BJ (cell line): Measurements from ENCODE around the gene SNAPC2. TPM values are rescaled to one million over a fixed set of nuclear protein-coding genes. Genes with fewer than 3 reads are reported as not detected.

ENCODE experiments used
- CTCF ChIA-PET: fragments of 350-600 bp; formaldehyde crosslinking; extraction: SDS; loops from one replicate; lab custom pipeline; 2021; ENCODE audit warnings: antibody characterized with exemption, inconsistent platforms; lab: Yijun Ruan, JAX
- POLR2A ChIA-PET: fragments of 300-600 bp; sonication (Branson Sonifier 250); formaldehyde crosslinking; extraction: SDS; loops from one replicate; lab custom pipeline; 2021; ENCODE audit warnings: antibody characterized with exemption; lab: Charles Lee
- DNase-seq: peaks from one replicate; pipeline ENCODE4 v3.0.0-alpha.2; 2011; ENCODE audit warnings: low read depth
- H3K27me3 ChIP-seq: 2 replicates; pipeline ENCODE4 v1.6.0; 2011; ENCODE audit warnings: low read length; ENCODE audit not compliant: control insufficient read depth, insufficient read depth
- H3K36me3 ChIP-seq: 2 replicates; pipeline ENCODE4 v1.5.1; 2011; ENCODE audit warnings: low read length; ENCODE audit not compliant: control insufficient read depth, insufficient read depth
- H3K4me3 ChIP-seq: 2 replicates; pipeline ENCODE4 v1.5.1; 2011; ENCODE audit warnings: low read depth, mild to moderate bottlenecking, control low read depth, low read length
- CTCF ChIP-seq: IDR thresholded peaks from 2 replicates; pipeline ENCODE4 v1.5.1; 2011; ENCODE audit warnings: low read depth, mild to moderate bottlenecking, control low read depth, inconsistent platforms, low read length, moderate library complexity; ENCODE audit not compliant: insufficient read depth
- polyA plus RNA-seq: library from polyadenylated mRNA; depleted of rRNA; stranded (reverse); fragments of >200 nt; gene quantifications from 2 replicates; pipeline ENCODE4 v1.2.3, GENCODE V29; 2011

Gene SNAPC2
- polyA plus RNA-seq, 1 experiment = 28.2 TPM

DNA sequence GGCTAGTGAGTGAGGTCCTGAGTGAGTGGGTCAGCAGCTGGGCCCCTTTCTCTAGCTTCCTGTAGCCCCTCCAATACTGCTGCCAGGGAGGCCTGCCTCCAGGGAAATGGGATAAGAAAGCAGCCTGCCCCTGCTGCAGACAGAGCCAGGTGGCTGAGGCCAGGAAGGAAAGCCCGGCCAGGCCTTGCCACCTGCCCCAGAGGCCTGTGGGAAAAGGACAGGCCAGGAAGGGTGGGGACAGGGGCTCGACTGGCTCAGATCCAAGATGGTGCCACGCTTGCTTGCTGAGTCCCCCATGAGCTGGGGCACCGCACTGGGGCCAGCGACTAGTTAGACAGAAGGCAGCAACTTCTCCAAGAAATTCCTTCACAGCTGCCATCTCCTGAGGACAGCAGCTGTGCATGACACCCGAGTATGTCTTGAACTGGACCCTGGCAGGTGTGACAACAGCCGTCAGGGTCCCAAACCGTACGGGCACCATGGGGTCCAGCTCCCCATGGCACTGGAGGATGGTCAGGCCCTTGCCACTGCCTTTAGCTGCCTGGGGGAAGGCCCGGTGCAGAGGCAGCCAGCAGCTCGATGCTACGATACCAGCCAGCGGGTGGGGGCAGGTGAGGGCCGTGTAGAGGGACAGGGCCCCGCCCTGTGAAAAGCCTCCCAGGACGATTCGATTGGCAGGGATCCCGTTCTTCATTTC, 40.9 kb upstream of the SNAPC2 start:
- CTCF ChIA-PET = interaction anchor here (1.6 kb wide), 1 partner anchor 10 kb away, joined by 7 read pairs; no protein-coding TSS in a partner anchor
- Histone ChIP-seq H3K27me3 (peaks cover 12% of the 10 kb centered on the region), H3K4me3 (no peak overlapping the region), H3K36me3 (no peaks in the 10 kb centered on the region)
- DNase-seq = no peak
- POLR2A ChIA-PET = no interaction called here
- no peak for TF ChIP-seq CTCF

DNA sequence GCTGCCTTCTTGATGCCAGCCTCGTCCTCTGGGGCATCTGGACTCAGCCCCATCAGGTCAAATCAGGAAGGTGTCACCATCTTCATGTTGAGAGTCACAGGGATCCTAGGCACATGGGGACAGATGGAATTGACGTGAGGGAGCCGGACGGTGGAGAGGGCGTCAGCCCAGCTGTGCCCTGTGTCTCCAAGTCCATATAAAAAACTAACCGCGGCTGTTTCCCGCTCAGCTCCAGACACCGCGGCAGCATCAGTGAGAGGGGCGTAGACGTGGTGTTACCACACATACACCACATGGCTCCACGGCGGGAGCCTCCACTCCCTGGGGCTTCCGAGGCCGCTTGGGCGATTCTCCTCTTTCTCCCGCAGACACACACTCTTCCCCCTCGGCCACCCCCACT, 40.3 kb upstream of the SNAPC2 start:
- H3K36me3 ChIP-seq = no peaks in the 10 kb centered on the region
- no peak for TF ChIP-seq CTCF
- ChIA-PET POLR2A (no interaction called here), CTCF (interaction anchor here (1.6 kb wide), 1 partner anchor 11 kb away, joined by 7 read pairs; no protein-coding TSS in a partner anchor)
- DNase-seq = no peak
- H3K4me3 ChIP-seq = no peak overlapping the region
- H3K27me3 ChIP-seq = peaks cover 7% of the 10 kb centered on the region

DNA sequence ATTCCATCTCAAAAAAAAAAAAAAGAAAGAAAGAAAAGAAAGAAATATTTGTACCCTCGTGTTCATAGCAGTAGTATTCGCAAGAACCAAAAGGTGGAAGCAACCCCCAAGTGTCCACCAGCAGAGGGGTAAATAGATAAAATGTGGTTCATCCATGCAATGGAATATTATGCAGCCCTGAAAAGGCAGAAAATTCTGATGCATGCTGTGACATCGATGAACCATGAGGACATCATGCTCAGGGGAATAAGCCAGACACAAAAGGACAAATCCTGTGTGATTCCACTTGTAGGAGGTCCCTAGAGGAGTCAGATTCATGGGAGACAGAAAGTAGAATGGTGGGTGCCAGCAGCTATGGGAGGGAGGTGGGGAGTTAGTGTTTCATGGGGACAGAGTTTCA, 38.2 kb upstream of the SNAPC2 start:
- Histone ChIP-seq H3K27me3 (no peaks in the 10 kb centered on the region), H3K36me3 (no peaks in the 10 kb centered on the region), H3K4me3 (no peak overlapping the region)
- no peak for TF ChIP-seq CTCF
- no peak for DNase-seq
- ChIA-PET CTCF (interaction anchor here (1.5 to 1.7 kb wide), 2 partner anchors 13 to 18 kb away, joined by 3 to 9 read pairs; no protein-coding TSS in a partner anchor), POLR2A (no interaction called here)

GRCh38 chr19:7883105-7883504, 37.0 kb upstream of the SNAPC2 start:
- no peaks in the 10 kb centered on the region for H3K36me3 ChIP-seq
- no peak for DNase-seq
- no peak for TF ChIP-seq CTCF
- CTCF ChIA-PET = interaction anchor here (5.8 kb wide), 1 partner anchor 14 kb away, joined by 24 read pairs; no protein-coding TSS in a partner anchor
- POLR2A ChIA-PET = no interaction called here
- H3K27me3 ChIP-seq = no peaks in the 10 kb centered on the region
- no peak overlapping the region for H3K4me3 ChIP-seq

DNA sequence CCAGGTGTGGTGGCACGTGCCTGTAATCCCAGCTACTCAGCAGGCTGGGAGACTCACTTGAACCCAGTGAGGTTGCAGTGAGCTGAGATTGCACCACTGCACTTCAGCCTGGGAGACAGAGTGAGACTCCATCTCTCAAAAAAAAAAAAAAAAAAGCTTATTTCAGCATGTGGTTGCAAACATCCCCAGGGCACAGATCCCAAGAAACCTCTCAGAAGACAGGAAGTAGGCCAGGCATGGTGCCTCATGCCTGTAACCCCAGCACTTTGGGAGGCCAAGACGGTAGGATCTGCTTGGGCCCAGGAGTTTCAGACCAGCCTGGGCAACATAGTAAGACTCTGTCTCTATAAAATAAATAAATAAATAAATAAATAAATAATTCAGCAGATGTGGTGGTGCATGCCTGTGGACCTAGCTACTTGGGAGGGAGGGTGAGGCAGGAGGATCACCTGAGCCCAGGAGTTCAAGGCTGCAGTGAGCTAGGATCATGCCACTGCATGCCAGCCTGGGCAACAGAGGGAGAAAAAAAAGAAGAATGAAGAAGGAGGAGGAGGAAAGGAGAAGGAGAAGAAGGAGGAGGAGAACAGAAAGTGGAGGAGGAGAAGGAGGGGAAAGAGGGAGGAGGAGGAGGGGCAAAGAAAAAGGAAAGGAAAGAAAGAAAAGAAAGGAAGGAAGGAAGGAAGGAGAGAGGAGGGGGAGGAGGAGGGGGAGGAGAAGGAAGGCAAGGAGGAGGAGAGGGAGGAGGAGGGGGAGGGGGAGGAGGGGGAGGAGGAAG, 36.2 kb upstream of the SNAPC2 start:
- DNase-seq = no peak
- no peak for TF ChIP-seq CTCF
- ChIA-PET POLR2A (no interaction called here), CTCF (interaction anchor here (5.8 kb wide), 1 partner anchor 15 kb away, joined by 24 read pairs; no protein-coding TSS in a partner anchor)
- no peaks in the 10 kb centered on the region for H3K36me3 ChIP-seq
- no peaks in the 10 kb centered on the region for H3K27me3 ChIP-seq
- H3K4me3 ChIP-seq = no peak overlapping the region
